HepG2 (cell line): ENCODE measurements around the gene EPS8. TPM values are rescaled to one million over a fixed set of nuclear protein-coding genes. Genes with fewer than 3 reads are reported as not detected.
A peak's percentile ranks its signal among the peaks of the same experiment; 100 is the strongest.

Source experiments
- ATAC-seq: fragments of 200-7000 bp; cut with Tn5 transposase; 3 replicates; pipeline ENCODE4 v1.9.1; 2020; ENCODE audit warnings: mild to moderate bottlenecking, moderate library complexity
- BruUV-seq: library from RNA; stranded (reverse); fragments of 400-500 nt; replicated peaks from 2 replicates; lab custom pipeline; 2021; lab: Mats Ljungman, UMichigan
- CTCF ChIA-PET: fragments of 300-600 bp; formaldehyde crosslinking; extraction: SDS; loops from one replicate; lab custom pipeline; 2021; ENCODE audit warnings: low total read pairs, inconsistent platforms, low intra/inter-chr PET ratio; lab: Yijun Ruan, JAX
- POLR2A ChIA-PET: fragments of 350-600 bp; sonication (Branson Sonifier 250); formaldehyde crosslinking; loops from one replicate; lab custom pipeline; 2020; ENCODE audit warnings: antibody characterized with exemption, inconsistent platforms; lab: Yijun Ruan, JAX
- DNase-seq: peaks from one replicate; pipeline ENCODE4 v3.0.0-alpha.2; 2015; ENCODE audit warnings: low spot score
- FAIRE-seq: peaks from 3 replicates; lab custom pipeline; 2011; peaks lifted over from hg19 to GRCh38; lab: Jason Lieb, UNC
- H2AFZ ChIP-seq: one replicate; pipeline ENCODE4 v1.6.1; 2011; ENCODE audit warnings: low read length, inconsistent platforms
- H3K27ac ChIP-seq: fragments of 300-600 bp; 3 replicates; pipeline ENCODE4 v1.8.0; 2011; ENCODE audit warnings: mixed run types, mild to moderate bottlenecking, mixed read lengths, low read length, inconsistent platforms; ENCODE audit not compliant: insufficient read depth; ENCODE audit errors: extremely low read length
- H3K27me3 ChIP-seq, 2 experiments: fragments of 200-600 bp in 1 of 2; 2 replicates in 1 of 2; 3 replicates in 1 of 2; pipeline versions ENCODE4 v1.6.0 to v1.8.0; 2011; ENCODE audit warnings: low read length in 2 of 2, mild to moderate bottlenecking in 2 of 2, moderate library complexity in 2 of 2, inconsistent platforms in 1 of 2; ENCODE audit not compliant: insufficient read depth in 2 of 2, control insufficient read depth in 1 of 2
- H3K36me3 ChIP-seq, 2 experiments: fragments of 200-600 bp in 1 of 2; replicated peaks in 1 of 2; 2 replicates in 1 of 2; 3 replicates in 1 of 2; pipeline versions ENCODE4 v1.5.1 to v1.8.0; 2011; ENCODE audit warnings: low read length in 2 of 2, inconsistent platforms in 1 of 2; ENCODE audit not compliant: insufficient read depth in 2 of 2, control insufficient read depth in 1 of 2
- H3K4me1 ChIP-seq: 2 replicates; pipeline ENCODE4 v1.5.1; 2012; ENCODE audit warnings: low read length, inconsistent platforms; ENCODE audit not compliant: insufficient read depth
- H3K4me2 ChIP-seq: 2 replicates; pipeline ENCODE4 v1.6.0; 2011; ENCODE audit warnings: low read depth, low read length, inconsistent platforms
- H3K4me3 ChIP-seq, 3 experiments: fragments of 200-600 bp in 1 of 3; sonication (generic), shearing (Covaris generic) in 1 of 3; replicated peaks in 1 of 3; 2 replicates each; pipeline ENCODE4 v1.5.1; 2011 to 2016; ENCODE audit warnings: low read length in 3 of 3, inconsistent platforms in 2 of 3, low read depth in 2 of 3, mild to moderate bottlenecking in 2 of 3, control low read depth in 1 of 3, mixed read lengths in 1 of 3; ENCODE audit not compliant: insufficient read depth in 1 of 3
- H3K79me2 ChIP-seq: one replicate; pipeline ENCODE4 v1.6.1; 2011; ENCODE audit warnings: low read length, inconsistent platforms; ENCODE audit not compliant: insufficient read depth
- H3K9ac ChIP-seq: 2 replicates; pipeline ENCODE4 v1.6.0; 2011; ENCODE audit warnings: mild to moderate bottlenecking, low read depth, low read length, inconsistent platforms; ENCODE audit not compliant: insufficient read depth
- H3K9me3 ChIP-seq: 2 replicates; pipeline ENCODE4 v1.5.1; 2012; ENCODE audit warnings: mild to moderate bottlenecking, low read length
- H4K20me1 ChIP-seq: 2 replicates; pipeline ENCODE4 v1.6.0; 2011; ENCODE audit warnings: inconsistent platforms, mild to moderate bottlenecking, low read length, moderate library complexity; ENCODE audit not compliant: insufficient read depth
- EP300 ChIP-seq, 3 experiments: sonication (generic) in 1 of 3; formaldehyde crosslinking in 1 of 3; IDR thresholded peaks; 2 replicates each; pipeline versions ENCODE4 v1.5.1 to v1.6.1; 2011 to 2020; ENCODE audit warnings: low read depth in 2 of 3, low read length in 2 of 3, borderline replicate concordance in 1 of 3, improper control_type of control experiment in 1 of 3, mild to moderate bottlenecking in 1 of 3, missing genetic modification reagents in 1 of 3, moderate library complexity in 1 of 3
- FOXA1 ChIP-seq, 2 experiments: fragments of 450-650 bp in 1 of 2; sonication (generic) in 1 of 2; formaldehyde crosslinking in 1 of 2; IDR thresholded peaks; 2 replicates each; pipeline versions ENCODE4 v1.4.0 to v1.6.1; 2016 to 2020; ENCODE audit warnings: missing genetic modification reagents in 1 of 2
- HCFC1 ChIP-seq: fragments of 150-350 bp; IDR thresholded peaks from 2 replicates; pipeline ENCODE4 v1.6.1; 2014; ENCODE audit warnings: low read depth, low read length
- KLF12 ChIP-seq: sonication (generic); formaldehyde crosslinking; IDR thresholded peaks from 2 replicates; pipeline ENCODE4 v1.4.0; 2020; ENCODE audit warnings: missing genetic modification reagents, borderline replicate concordance
- MED1 ChIP-seq: sonication (generic); formaldehyde crosslinking; IDR thresholded peaks from 2 replicates; pipeline ENCODE4 v1.4.0; 2020; ENCODE audit warnings: missing genetic modification reagents
- NRL ChIP-seq: sonication (generic); formaldehyde crosslinking; IDR thresholded peaks from 2 replicates; pipeline ENCODE4 v1.5.0; 2020; ENCODE audit warnings: missing genetic modification reagents, mild to moderate bottlenecking, moderate library complexity, borderline replicate concordance
- SRSF1 ChIP-seq: fragments of 200-400 bp; formaldehyde crosslinking; optimal IDR thresholded peaks from 2 replicates; pipeline ENCODE3; 2017; ENCODE audit warnings: mild to moderate bottlenecking, low read depth, low read length, moderate library complexity
- THAP11 ChIP-seq: IDR thresholded peaks from 2 replicates; pipeline ENCODE4 v1.6.1; 2016; ENCODE audit warnings: missing biosample characterization, missing genetic modification reagents
- TOPORS ChIP-seq: sonication (generic); formaldehyde crosslinking; IDR thresholded peaks from 2 replicates; pipeline ENCODE4 v1.8.0; 2023; ENCODE audit warnings: mild to moderate bottlenecking, missing genetic modification reagents
- ZNF10 ChIP-seq: sonication (generic); formaldehyde crosslinking; IDR thresholded peaks from 2 replicates; pipeline ENCODE4 v1.4.0; 2020; ENCODE audit warnings: mild to moderate bottlenecking, low read depth, missing genetic modification reagents, borderline replicate concordance
- ZNF124 ChIP-seq: sonication (generic); formaldehyde crosslinking; IDR thresholded peaks from 2 replicates; pipeline ENCODE4 v1.4.0; 2020; ENCODE audit warnings: missing genetic modification reagents
- ZNF205 ChIP-seq: IDR thresholded peaks from 2 replicates; pipeline ENCODE4 v1.6.1; 2018; ENCODE audit warnings: missing biosample characterization, missing genetic modification reagents
- ZNF296 ChIP-seq: sonication (generic); formaldehyde crosslinking; conservative IDR thresholded peaks from 2 replicates; pipeline ENCODE4 v1.5.0; 2020; ENCODE audit warnings: mild to moderate bottlenecking, missing genetic modification reagents
- ZNF382 ChIP-seq: sonication (generic); formaldehyde crosslinking; IDR thresholded peaks from 2 replicates; pipeline ENCODE4 v1.5.0; 2020; ENCODE audit warnings: missing genetic modification reagents, mild to moderate bottlenecking, borderline replicate concordance
- ZNF713 ChIP-seq: sonication (generic); formaldehyde crosslinking; IDR thresholded peaks from 2 replicates; pipeline ENCODE4 v1.4.0; 2020; ENCODE audit warnings: mild to moderate bottlenecking, missing genetic modification reagents
- ZNF790 ChIP-seq: sonication (generic); formaldehyde crosslinking; IDR thresholded peaks from 2 replicates; pipeline ENCODE4 v1.8.0; 2022; ENCODE audit warnings: missing genetic modification reagents, mild to moderate bottlenecking, borderline replicate concordance
- whole genome bisulfite sequencing: methylation state at CpG from one replicate; pipeline ENCODE4 v1.1.6; 2017; ENCODE audit warnings: low lambda C conversion rate; 5-methylcytosine and 5-hydroxymethylcytosine counted together
- in situ Hi-C: cut with HindIII; loops from 2 replicates; pipeline ENCODE4 v1.10.0; 2017; ENCODE audit warnings: low pct_unique_long_range_greater_than_20kb; ENCODE audit not compliant: extremely low pct_ligation_motif_present
- intact Hi-C: fragments of 100-400 bp; cut with micrococcal nuclease; formaldehyde crosslinking; loops from one replicate; pipeline ENCODE4 v1.10.0; 2022; ENCODE audit not compliant: unreplicated experiment
- polyA plus RNA-seq, 8 experiments: library from polyadenylated mRNA; depleted of rRNA in 3 of 8; stranded (reverse) in 7 of 8; unstranded in 1 of 8; fragments of >200 nt; fragmentation: Illumina TruSeq in 4 of 8; extraction: Trizol in 4 of 8; gene quantifications; 2 replicates each; pipeline versions ENCODE4 v1.2.1 to v1.2.3, GENCODE V29; 2011 to 2016; ENCODE audit warnings: low read depth in 4 of 8, missing spikeins in 1 of 8, mixed read lengths in 1 of 8; ENCODE audit not compliant: insufficient read depth in 1 of 8
- total RNA-seq, 5 experiments: library from RNA; depleted of rRNA; stranded (reverse); fragments of >200 nt; fragmentation: Illumina TruSeq; extraction: Trizol; gene quantifications; 2 replicates each; pipeline ENCODE4 v1.2.3, GENCODE V29; 2016; ENCODE audit warnings: low read depth in 1 of 5
- TF ChIP-seq, protein P1 (sequence below): sonication (generic); formaldehyde crosslinking; IDR thresholded peaks from 2 replicates; pipeline ENCODE4 v1.5.0; 2020; ENCODE audit warnings: mild to moderate bottlenecking, missing genetic modification reagents
- TF ChIP-seq, protein P2 (sequence below): sonication (generic); formaldehyde crosslinking; IDR thresholded peaks from 2 replicates; pipeline ENCODE4 v1.5.0; 2020; ENCODE audit warnings: missing genetic modification reagents
- TF ChIP-seq, protein P3 (sequence below): sonication (generic); formaldehyde crosslinking; IDR thresholded peaks from 2 replicates; pipeline ENCODE4 v1.8.1; 2023; ENCODE audit warnings: mild to moderate bottlenecking, missing genetic modification reagents, borderline replicate concordance
- TF ChIP-seq, protein P4 (sequence below): sonication (generic); formaldehyde crosslinking; IDR thresholded peaks from 2 replicates; pipeline ENCODE4 v1.5.0; 2020; ENCODE audit warnings: missing genetic modification reagents

The EPS8 gene
- total and polyA plus RNA-seq, 2 of the 13 experiments (the other 11 are each of a cell fraction or from before 2014, with no cell fraction given) = 37.1 to 43.4 TPM

DNA sequence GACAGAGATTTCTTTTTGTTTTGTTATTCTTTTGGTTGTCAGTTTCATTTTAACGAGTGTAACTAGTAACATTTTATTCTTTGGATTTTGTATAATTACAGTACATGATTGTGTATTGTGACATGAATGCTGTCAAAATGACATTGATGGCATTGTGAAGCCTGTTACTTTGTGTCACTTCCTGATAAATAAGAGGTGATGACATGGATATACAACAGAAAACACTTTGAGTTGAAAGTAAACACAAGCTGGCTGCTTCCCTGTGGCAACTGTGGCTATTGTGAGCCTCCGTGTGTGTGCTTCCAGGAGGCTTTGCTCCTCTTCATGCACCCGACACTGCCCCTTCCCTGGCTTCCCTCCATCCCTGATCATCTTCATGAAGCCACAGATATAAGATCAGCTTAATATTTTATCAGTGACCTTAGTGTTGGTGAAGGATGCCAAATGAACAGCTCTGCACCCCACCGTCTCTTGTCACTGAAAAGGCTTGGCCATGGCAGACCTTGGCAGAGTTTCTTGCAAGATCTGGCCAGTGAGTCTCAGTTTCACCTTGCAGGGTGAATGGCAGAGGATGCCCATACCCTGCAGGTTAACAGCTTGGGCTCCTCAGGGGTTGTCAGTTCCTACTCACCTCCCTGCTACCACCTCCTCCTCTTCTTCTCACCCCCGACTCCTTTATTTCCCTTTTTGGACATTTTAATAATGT lies 191.9 kb downstream of the EPS8 start (continued):
- TF ChIP-seq FOXA1 (IDR thresholded peaks at IDR 0.05) (no peak), FOXA1 (CRISPR knock-in tag; IDR thresholded peaks at IDR 0.05) (0 out of 2 replicates have a peak, but pooled peaks have one; percentile 26), TOPORS (CRISPR knock-in tag) (no peak), EP300 (IDR thresholded peaks at IDR 0.05; ENCODE audit: low read depth in 2 of 2, low read length in 2 of 2) (peak in 1 of 2 experiments; percentile 33; a peak in 1 of 4 replicates), EP300 (CRISPR knock-in tag; IDR thresholded peaks at IDR 0.05; ENCODE audit: borderline replicate concordance) (no peak), HCFC1 (no peak), ZNF713 (CRISPR knock-in tag) (no peak)
- TF ChIP-seq, protein P1, sequence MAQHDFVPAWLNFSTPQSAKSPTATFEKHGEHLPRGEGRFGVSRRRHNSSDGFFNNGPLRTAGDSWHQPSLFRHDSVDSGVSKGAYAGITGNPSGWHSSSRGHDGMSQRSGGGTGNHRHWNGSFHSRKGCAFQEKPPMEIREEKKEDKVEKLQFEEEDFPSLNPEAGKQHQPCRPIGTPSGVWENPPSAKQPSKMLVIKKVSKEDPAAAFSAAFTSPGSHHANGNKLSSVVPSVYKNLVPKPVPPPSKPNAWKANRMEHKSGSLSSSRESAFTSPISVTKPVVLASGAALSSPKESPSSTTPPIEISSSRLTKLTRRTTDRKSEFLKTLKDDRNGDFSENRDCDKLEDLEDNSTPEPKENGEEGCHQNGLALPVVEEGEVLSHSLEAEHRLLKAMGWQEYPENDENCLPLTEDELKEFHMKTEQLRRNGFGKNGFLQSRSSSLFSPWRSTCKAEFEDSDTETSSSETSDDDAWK (CRISPR knock-in tag) = no peak

DNA sequence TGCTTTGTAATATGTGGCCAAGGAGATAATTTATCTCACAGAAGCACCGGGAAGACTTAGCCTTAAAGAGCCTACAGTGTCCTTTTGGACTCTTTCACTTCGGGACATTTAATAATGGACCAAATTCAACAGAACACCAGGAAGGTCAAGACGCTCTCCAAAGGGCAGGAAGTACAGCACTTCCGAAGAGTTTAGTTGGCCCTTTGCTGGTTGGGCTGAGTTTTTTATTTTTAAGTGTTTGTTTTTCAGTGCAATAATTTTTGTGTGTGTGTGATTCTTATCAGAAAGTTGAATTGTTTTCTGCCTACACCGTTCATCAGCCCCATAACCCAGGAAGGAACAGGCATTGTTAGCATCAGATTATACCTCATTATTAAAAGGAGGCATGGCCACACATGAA lies 193.0 kb downstream of the EPS8 start:
- Histone ChIP-seq H3K9me3 (no peaks in the 10 kb centered on the region), H3K36me3 (no peaks in the 10 kb centered on the region), H4K20me1 (no peaks in the 10 kb centered on the region), H3K27me3 (no peaks in the 10 kb centered on the region; a peak in 1 of 5 replicates), H3K9ac (no peak overlapping the region), H3K79me2 (no peaks in the 10 kb centered on the region), H2AFZ (peak overlapping the region; percentile 34), H3K4me1 (peaks cover 40% of the 10 kb centered on the region), H3K27ac (no peak overlapping the region), H3K4me2 (peak overlapping the region; percentile 10; the same call in 1 of the 2 replicates), H3K4me3 (no peak overlapping the region)
- in situ Hi-C loops (no loop called here), intact Hi-C loops (no loop called here)
- 30% methylated on average over 5 of the region's 5 CpGs for WGBS
- CTCF ChIA-PET = no interaction called here
- ATAC-seq (no peak), FAIRE-seq (no peak), DNase-seq (no peak)
- POLR2A ChIA-PET = no interaction called here
- BruUV-seq = no TSS peak
- TF ChIP-seq SRSF1 (no peak), ZNF10 (CRISPR knock-in tag) (no peak), ZNF296 (no peak), MED1 (CRISPR knock-in tag) (no peak), NRL (CRISPR knock-in tag) (no peak), THAP11 (CRISPR knock-in tag) (no peak), ZNF790 (no peak), ZNF205 (no peak), ZNF382 (CRISPR knock-in tag) (no peak), KLF12 (CRISPR knock-in tag) (no peak), ZNF124 (CRISPR knock-in tag) (no peak)
- TF ChIP-seq, protein P2, sequence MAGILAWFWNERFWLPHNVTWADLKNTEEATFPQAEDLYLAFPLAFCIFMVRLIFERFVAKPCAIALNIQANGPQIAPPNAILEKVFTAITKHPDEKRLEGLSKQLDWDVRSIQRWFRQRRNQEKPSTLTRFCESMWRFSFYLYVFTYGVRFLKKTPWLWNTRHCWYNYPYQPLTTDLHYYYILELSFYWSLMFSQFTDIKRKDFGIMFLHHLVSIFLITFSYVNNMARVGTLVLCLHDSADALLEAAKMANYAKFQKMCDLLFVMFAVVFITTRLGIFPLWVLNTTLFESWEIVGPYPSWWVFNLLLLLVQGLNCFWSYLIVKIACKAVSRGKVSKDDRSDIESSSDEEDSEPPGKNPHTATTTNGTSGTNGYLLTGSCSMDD (CRISPR knock-in tag) = no peak
- TF ChIP-seq, protein P3, sequence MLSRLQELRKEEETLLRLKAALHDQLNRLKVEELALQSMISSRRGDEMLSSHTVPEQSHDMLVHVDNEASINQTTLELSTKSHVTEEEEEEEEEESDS (CRISPR knock-in tag) = no peak
- TF ChIP-seq, protein P4, sequence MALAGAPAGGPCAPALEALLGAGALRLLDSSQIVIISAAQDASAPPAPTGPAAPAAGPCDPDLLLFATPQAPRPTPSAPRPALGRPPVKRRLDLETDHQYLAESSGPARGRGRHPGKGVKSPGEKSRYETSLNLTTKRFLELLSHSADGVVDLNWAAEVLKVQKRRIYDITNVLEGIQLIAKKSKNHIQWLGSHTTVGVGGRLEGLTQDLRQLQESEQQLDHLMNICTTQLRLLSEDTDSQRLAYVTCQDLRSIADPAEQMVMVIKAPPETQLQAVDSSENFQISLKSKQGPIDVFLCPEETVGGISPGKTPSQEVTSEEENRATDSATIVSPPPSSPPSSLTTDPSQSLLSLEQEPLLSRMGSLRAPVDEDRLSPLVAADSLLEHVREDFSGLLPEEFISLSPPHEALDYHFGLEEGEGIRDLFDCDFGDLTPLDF (CRISPR knock-in tag) = no peak
